NCI-H2107 (cell line): Measurements from ENCODE around the gene TFEB.

ENCODE experiments used
- DNase-seq: peaks from one replicate; lab custom pipeline; 2025; lab: John Stamatoyannopoulos, UW

TFEB gene

GRCh38 chr6:41722969-41723529, 12.4 kb downstream of the TFEB start:
- DNase-seq: no peak

- DNase-seq: no peak
Observed at GRCh38 chr6:41721414-41721813, 14.0 kb downstream of the TFEB start.

- no peak for DNase-seq
Observed at GRCh38 chr6:41720783-41721182, 14.6 kb downstream of the TFEB start.

- no peak for DNase-seq
Observed at GRCh38 chr6:41720262-41720620, 15.2 kb downstream of the TFEB start.

GRCh38 chr6:41719436-41720261, 15.8 kb downstream of the TFEB start:
- no peak for DNase-seq

- DNase-seq: no peak
Observed at GRCh38 chr6:41718828-41719227, 16.6 kb downstream of the TFEB start.

GRCh38 chr6:41717392-41717736, 18.0 kb downstream of the TFEB start:
- DNase-seq: no peak

GRCh38 chr6:41716516-41717391, 18.7 kb downstream of the TFEB start:
- DNase-seq: no peak

GRCh38 chr6:41715795-41716515, 19.5 kb downstream of the TFEB start:
- no peak for DNase-seq

- no peak for DNase-seq
Observed at GRCh38 chr6:41714556-41715273, 20.7 kb downstream of the TFEB start.

- no peak for DNase-seq
Observed at GRCh38 chr6:41713650-41714291, 21.6 kb downstream of the TFEB start.

- DNase-seq: no peak
Observed at GRCh38 chr6:41713159-41713649, 22.2 kb downstream of the TFEB start.

- no peak for DNase-seq
Observed at GRCh38 chr6:41712651-41713103, 22.7 kb downstream of the TFEB start.

- no peak for DNase-seq
Observed at GRCh38 chr6:41711323-41712038, 23.9 kb downstream of the TFEB start.

GRCh38 chr6:41709375-41709774, 26.0 kb downstream of the TFEB start:
- no peak for DNase-seq

GRCh38 chr6:41708856-41709255, 26.6 kb downstream of the TFEB start:
- no peak for DNase-seq

- no peak for DNase-seq
Observed at GRCh38 chr6:41707565-41708200, 27.7 kb downstream of the TFEB start.

GRCh38 chr6:41706876-41707564, 28.4 kb downstream of the TFEB start:
- DNase-seq: no peak
